K562 (cell line): ENCODE measurements around the gene TMEM30A. TPM values are rescaled to one million over a fixed set of nuclear protein-coding genes. Genes with fewer than 3 reads are reported as not detected.

ENCODE experiments used
- ATAC-seq: fragments of 200-7000 bp; cut with Tn5 transposase; 3 replicates; pipeline ENCODE4 v1.9.1; 2020; ENCODE audit warnings: moderate library complexity
- BruUV-seq: library from RNA; stranded (reverse); fragments of 400-500 nt; replicated peaks from 2 replicates; lab custom pipeline; 2021; lab: Mats Ljungman, UMichigan
- CTCF ChIA-PET: fragments of 300-600 bp; formaldehyde crosslinking; extraction: SDS; loops from one replicate; lab custom pipeline; 2021; ENCODE audit warnings: low intra/inter-chr PET ratio; lab: Yijun Ruan, JAX
- POLR2A ChIA-PET: fragments of 300-600, 350-650 bp; sonication (Branson Sonifier 250); formaldehyde crosslinking; extraction: SDS; loops from one replicate; lab custom pipeline; 2021; ENCODE audit warnings: antibody characterized with exemption, inconsistent platforms; lab: Yijun Ruan, JAX
- DNase-seq, 4 experiments: peaks; one replicate each; pipeline versions ENCODE4 v3.0.0 to v3.0.0-alpha.2; 2011 to 2018; ENCODE audit warnings: low spot score in 3 of 4, mixed read lengths in 3 of 4; ENCODE audit errors: extremely low read depth in 1 of 4
- FAIRE-seq: peaks from 2 replicates; lab custom pipeline; 2011; peaks lifted over from hg19 to GRCh38; lab: Jason Lieb, UNC
- H2AFZ ChIP-seq: 2 replicates; pipeline ENCODE4 v1.6.0; 2011; ENCODE audit warnings: low read depth, low read length, control low read depth, inconsistent platforms
- H3K27ac ChIP-seq: fragments of 200-600 bp; 3 replicates; pipeline ENCODE4 v1.8.0; 2011; ENCODE audit warnings: low read depth, mild to moderate bottlenecking, control low read depth, inconsistent platforms, low read length, moderate library complexity, mixed read lengths; ENCODE audit errors: extremely low read depth
- H3K27me3 ChIP-seq, 2 experiments: fragments of 300-600 bp in 1 of 2; 2 replicates in 1 of 2; 3 replicates in 1 of 2; pipeline versions ENCODE4 v1.6.0 to v1.8.0; 2011; ENCODE audit warnings: inconsistent platforms in 2 of 2, low read length in 2 of 2, mild to moderate bottlenecking in 1 of 2, mixed read lengths in 1 of 2, moderate library complexity in 1 of 2; ENCODE audit not compliant: control insufficient read depth in 2 of 2, insufficient read depth in 2 of 2
- H3K36me3 ChIP-seq: fragments of 300-600 bp; 3 replicates; pipeline ENCODE4 v1.8.0; 2011; ENCODE audit warnings: mild to moderate bottlenecking, low read length, inconsistent platforms; ENCODE audit not compliant: control insufficient read depth, insufficient read depth
- H3K4me1 ChIP-seq, 2 experiments: fragments of 200-600 bp in 1 of 2; replicated peaks in 1 of 2; 2 replicates in 1 of 2; 3 replicates in 1 of 2; pipeline versions ENCODE4 v1.5.1 to v1.8.0; 2011; ENCODE audit warnings: inconsistent platforms in 2 of 2, low read length in 2 of 2, mild to moderate bottlenecking in 1 of 2, mixed read lengths in 1 of 2, moderate library complexity in 1 of 2; ENCODE audit not compliant: control insufficient read depth in 2 of 2, insufficient read depth in 2 of 2
- H3K4me2 ChIP-seq: 2 replicates; pipeline ENCODE4 v1.6.1; 2011; ENCODE audit warnings: low read length, control low read depth, inconsistent platforms, mixed read lengths; ENCODE audit not compliant: insufficient read depth
- H3K4me3 ChIP-seq: fragments of 200-600 bp; sonication (generic), shearing (Covaris generic); 2 replicates; pipeline ENCODE4 v1.5.1; 2016; ENCODE audit warnings: control low read depth, inconsistent platforms
- H3K79me2 ChIP-seq: fragments of 200-600 bp; 3 replicates; pipeline ENCODE4 v1.8.0; 2011; ENCODE audit warnings: low read length, inconsistent platforms; ENCODE audit not compliant: control insufficient read depth, insufficient read depth
- H3K9ac ChIP-seq, 2 experiments: 2 replicates each; pipeline versions ENCODE4 v1.6.0 to v1.6.1; 2011; ENCODE audit warnings: low read depth in 2 of 2, low read length in 2 of 2, control low read depth in 1 of 2, inconsistent platforms in 1 of 2, mild to moderate bottlenecking in 1 of 2, mixed read lengths in 1 of 2; ENCODE audit not compliant: insufficient read depth in 1 of 2
- H3K9me1 ChIP-seq: one replicate; pipeline ENCODE4 v1.6.0; 2011; ENCODE audit warnings: inconsistent platforms, mild to moderate bottlenecking, low read length, moderate library complexity; ENCODE audit not compliant: control insufficient read depth, insufficient read depth
- H3K9me3 ChIP-seq: replicated peaks from 2 replicates; pipeline ENCODE4 v1.5.1; 2011; ENCODE audit warnings: low read depth, low read length, inconsistent platforms; ENCODE audit not compliant: control insufficient read depth, insufficient read depth
- H4K20me1 ChIP-seq: replicated peaks from 2 replicates; pipeline ENCODE4 v1.6.1; 2011; ENCODE audit warnings: low read length, inconsistent platforms, mixed read lengths; ENCODE audit not compliant: control insufficient read depth, insufficient read depth
- CREM ChIP-seq: IDR thresholded peaks from 2 replicates; pipeline ENCODE4 v1.6.1; 2014; ENCODE audit warnings: antibody characterized with exemption, low read depth
- FOSL1 ChIP-seq: fragments of 200-800 bp; sonication (Bioruptor generic); conservative IDR thresholded peaks from 2 replicates; pipeline ENCODE4 v1.6.1; 2016; ENCODE audit warnings: missing genetic modification characterization, missing compliant biosample characterization
- HDAC6 ChIP-seq: IDR thresholded peaks from 2 replicates; pipeline ENCODE4 v1.6.1; 2012; ENCODE audit warnings: low read depth, mild to moderate bottlenecking, control low read depth, inconsistent platforms, low read length, moderate library complexity
- HMGN3 ChIP-seq: IDR thresholded peaks from 2 replicates; pipeline ENCODE4 v1.6.1; 2011; ENCODE audit warnings: borderline replicate concordance, low read depth, mild to moderate bottlenecking, mixed read lengths, low read length; ENCODE audit not compliant: insufficient read length; ENCODE audit errors: extremely low read depth
- JUND ChIP-seq, 2 experiments: IDR thresholded peaks; 2 replicates in 1 of 2; 3 replicates in 1 of 2; pipeline ENCODE4 v1.6.1; 2011; ENCODE audit warnings: borderline replicate concordance in 2 of 2, low read depth in 2 of 2, low read length in 2 of 2, improper control_type of control experiment in 1 of 2, missing biosample characterization in 1 of 2, missing genetic modification characterization in 1 of 2, missing genetic modification reagents in 1 of 2
- RBM22 ChIP-seq: fragments of 200-400 bp; formaldehyde crosslinking; IDR thresholded peaks from 2 replicates; pipeline ENCODE4 v1.6.1; 2018; ENCODE audit warnings: low read length, low read depth; ENCODE audit not compliant: poor library complexity, severe bottlenecking
- RBM39 ChIP-seq: fragments of 200-400 bp; formaldehyde crosslinking; optimal IDR thresholded peaks from 2 replicates; pipeline ENCODE3; 2018; ENCODE audit warnings: low read depth, low read length
- SMAD1 ChIP-seq: fragments of 150-350 bp; IDR thresholded peaks from 2 replicates; pipeline ENCODE4 v1.6.1; 2014; ENCODE audit warnings: low read length, low read depth; ENCODE audit not compliant: partially characterized antibody
- TSC22D4 ChIP-seq: fragments of 450-650 bp; IDR thresholded peaks from 2 replicates; pipeline ENCODE4 v1.6.1; 2016; ENCODE audit warnings: missing genetic modification characterization, missing biosample characterization, control low read depth
- ZNF174 ChIP-seq: fragments of 250-450 bp; sonication (Bioruptor Pico); IDR thresholded peaks from 2 replicates; pipeline ENCODE4 v1.4.0; 2020; ENCODE audit warnings: mild to moderate bottlenecking
- WGBS: fragments of 100-300 bp; shearing (Covaris generic); methylation state at CpG from one replicate; pipeline ENCODE4 v1.1.6; 2016; ENCODE audit warnings: low coverage, mixed read lengths; ENCODE audit not compliant: insufficient coverage; ENCODE audit errors: missing lambda C conversion rate; 5-methylcytosine and 5-hydroxymethylcytosine counted together
- in situ Hi-C: fragments of 300-500 bp; cut with MboI; formaldehyde crosslinking; loops from 4 replicates; pipeline ENCODE4 v1.15.0; 2018; ENCODE audit warnings: inconsistent platforms, mixed read lengths
- intact Hi-C: fragments of 100-400 bp; cut with micrococcal nuclease; formaldehyde crosslinking; loops from 2 replicates; pipeline ENCODE4 v1.14.2; 2022
- polyA plus RNA-seq, 8 experiments: library from polyadenylated mRNA; depleted of rRNA in 4 of 8; stranded (reverse) in 5 of 8; unstranded in 3 of 8; fragments of >200 nt; fragmentation: Nextera tagmentation in 2 of 8; fragmentation: Illumina TruSeq in 1 of 8; extraction: Ambion mirVana in 2 of 8; extraction: Trizol in 1 of 8; gene quantifications; 2 replicates each; pipeline versions ENCODE4 v1.2.1 to v1.2.3, GENCODE V29; 2011 to 2014; ENCODE audit warnings: inconsistent platforms in 1 of 8, missing spikeins in 1 of 8
- total RNA-seq, 7 experiments: library from RNA; depleted of rRNA in 6 of 7; stranded (reverse); fragments of >200 nt in 6 of 7; fragmentation: Illumina TruSeq in 2 of 7; extraction: Trizol in 2 of 7; gene quantifications; 2 replicates each; pipeline versions ENCODE4 v1.2.1 to v1.2.3, GENCODE V29; 2011 to 2021; ENCODE audit warnings: low replicate concordance in 1 of 7
- TF ChIP-seq, protein P1 (sequence below): fragments of 250-450 bp; sonication (Bioruptor Pico); IDR thresholded peaks from 2 replicates; pipeline ENCODE4 v1.9.0; 2021; ENCODE audit warnings: mild to moderate bottlenecking, inconsistent platforms
- TF ChIP-seq, protein P2 (sequence below): fragments of 450-650 bp; IDR thresholded peaks from 2 replicates; pipeline ENCODE4 v1.6.1; 2014; ENCODE audit warnings: low read depth, mild to moderate bottlenecking, moderate library complexity, borderline replicate concordance
- TF ChIP-seq, protein P3 (sequence below): fragments of 250-450 bp; sonication (Bioruptor Pico); IDR thresholded peaks from 2 replicates; pipeline ENCODE4 v1.6.1; 2021; ENCODE audit warnings: mild to moderate bottlenecking

The TMEM30A gene
- total and polyA plus RNA-seq, 9 of the 15 experiments (the other 6 are each of a cell fraction or from before 2014, with no cell fraction given) = 6.5 to 31.2 (median 16.3) TPM

DNA sequence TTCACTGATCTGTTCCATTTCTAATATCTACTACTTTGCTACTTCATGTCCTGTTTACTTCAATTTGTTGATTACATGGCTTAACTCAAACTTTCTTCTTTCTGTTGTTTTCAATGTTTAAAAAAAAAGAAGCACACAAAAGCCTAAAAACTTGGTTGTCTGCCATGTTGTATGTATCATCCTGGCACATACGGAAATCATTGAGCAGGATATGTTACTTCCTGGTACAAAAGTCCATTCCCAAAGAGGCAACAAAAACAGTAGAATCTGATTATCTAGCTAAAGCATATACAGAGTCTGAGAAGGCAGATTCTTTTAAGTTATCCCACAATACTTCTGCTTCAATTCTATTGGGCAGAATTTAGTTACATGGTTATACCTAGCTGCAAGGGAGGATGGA lies 64.2 kb downstream of the TMEM30A start:
- Histone ChIP-seq H3K27me3 (no peaks in the 10 kb centered on the region), H3K27ac (no peak overlapping the region), H3K9ac (no peak overlapping the region), H4K20me1 (no peaks in the 10 kb centered on the region), H3K9me3 (no peaks in the 10 kb centered on the region), H3K36me3 (no peaks in the 10 kb centered on the region), H2AFZ (no peak overlapping the region), H3K4me3 (no peak overlapping the region), H3K4me2 (no peak overlapping the region), H3K9me1 (no peaks in the 10 kb centered on the region), H3K4me1 (no peaks in the 10 kb centered on the region), H3K79me2 (no peaks in the 10 kb centered on the region)
- WGBS = 0% methylated on average over 1 of the region's 1 CpG
- in situ Hi-C loops (no loop called here), intact Hi-C loops (no loop called here)
- ChIA-PET POLR2A (interaction anchor here (0.6 to 0.9 kb wide), 3 partner anchors 193 to 1483 kb away, joined by 3 to 4 read pairs (median 3); no protein-coding TSS in a partner anchor), CTCF (no interaction called here)
- ATAC-seq (no peak), DNase-seq (no peak), FAIRE-seq (no peak)
- BruUV-seq = no TSS peak
- TF ChIP-seq TSC22D4 (tag) (no peak), HMGN3 (no peak), JUND (IDR thresholded peaks at IDR 0.05; ENCODE audit: borderline replicate concordance, low read depth, low read length) (no peak), JUND (tag; IDR thresholded peaks at IDR 0.05; ENCODE audit: borderline replicate concordance, low read depth, low read length) (no peak), CREM (no peak), RBM39 (no peak), HDAC6 (no peak), RBM22 (no peak), FOSL1 (tag) (no peak), ZNF174 (CRISPR knock-in tag) (no peak), SMAD1 (no peak)
- TF ChIP-seq, protein P1, sequence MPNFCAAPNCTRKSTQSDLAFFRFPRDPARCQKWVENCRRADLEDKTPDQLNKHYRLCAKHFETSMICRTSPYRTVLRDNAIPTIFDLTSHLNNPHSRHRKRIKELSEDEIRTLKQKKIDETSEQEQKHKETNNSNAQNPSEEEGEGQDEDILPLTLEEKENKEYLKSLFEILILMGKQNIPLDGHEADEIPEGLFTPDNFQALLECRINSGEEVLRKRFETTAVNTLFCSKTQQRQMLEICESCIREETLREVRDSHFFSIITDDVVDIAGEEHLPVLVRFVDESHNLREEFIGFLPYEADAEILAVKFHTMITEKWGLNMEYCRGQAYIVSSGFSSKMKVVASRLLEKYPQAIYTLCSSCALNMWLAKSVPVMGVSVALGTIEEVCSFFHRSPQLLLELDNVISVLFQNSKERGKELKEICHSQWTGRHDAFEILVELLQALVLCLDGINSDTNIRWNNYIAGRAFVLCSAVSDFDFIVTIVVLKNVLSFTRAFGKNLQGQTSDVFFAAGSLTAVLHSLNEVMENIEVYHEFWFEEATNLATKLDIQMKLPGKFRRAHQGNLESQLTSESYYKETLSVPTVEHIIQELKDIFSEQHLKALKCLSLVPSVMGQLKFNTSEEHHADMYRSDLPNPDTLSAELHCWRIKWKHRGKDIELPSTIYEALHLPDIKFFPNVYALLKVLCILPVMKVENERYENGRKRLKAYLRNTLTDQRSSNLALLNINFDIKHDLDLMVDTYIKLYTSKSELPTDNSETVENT (CRISPR knock-in tag) = no peak
- TF ChIP-seq, protein P2, sequence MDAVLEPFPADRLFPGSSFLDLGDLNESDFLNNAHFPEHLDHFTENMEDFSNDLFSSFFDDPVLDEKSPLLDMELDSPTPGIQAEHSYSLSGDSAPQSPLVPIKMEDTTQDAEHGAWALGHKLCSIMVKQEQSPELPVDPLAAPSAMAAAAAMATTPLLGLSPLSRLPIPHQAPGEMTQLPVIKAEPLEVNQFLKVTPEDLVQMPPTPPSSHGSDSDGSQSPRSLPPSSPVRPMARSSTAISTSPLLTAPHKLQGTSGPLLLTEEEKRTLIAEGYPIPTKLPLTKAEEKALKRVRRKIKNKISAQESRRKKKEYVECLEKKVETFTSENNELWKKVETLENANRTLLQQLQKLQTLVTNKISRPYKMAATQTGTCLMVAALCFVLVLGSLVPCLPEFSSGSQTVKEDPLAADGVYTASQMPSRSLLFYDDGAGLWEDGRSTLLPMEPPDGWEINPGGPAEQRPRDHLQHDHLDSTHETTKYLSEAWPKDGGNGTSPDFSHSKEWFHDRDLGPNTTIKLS = no peak
- TF ChIP-seq, protein P3, sequence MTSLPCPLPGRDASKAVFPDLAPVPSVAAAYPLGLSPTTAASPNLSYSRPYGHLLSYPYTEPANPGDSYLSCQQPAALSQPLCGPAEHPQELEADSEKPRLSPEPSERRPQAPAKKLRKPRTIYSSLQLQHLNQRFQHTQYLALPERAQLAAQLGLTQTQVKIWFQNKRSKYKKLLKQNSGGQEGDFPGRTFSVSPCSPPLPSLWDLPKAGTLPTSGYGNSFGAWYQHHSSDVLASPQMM = no peak
